HepG2 (cell line): Measurements from ENCODE around the gene CACNA1G. TPM values are rescaled to one million over a fixed set of nuclear protein-coding genes. Genes with fewer than 3 reads are reported as not detected.

Source experiments
- CSRNP2 ChIP-seq: sonication (generic); formaldehyde crosslinking; conservative IDR thresholded peaks from 2 replicates; pipeline ENCODE4 v1.8.0; 2022; ENCODE audit warnings: low read depth, missing genetic modification reagents
- MATR3 ChIP-seq: sonication (generic); formaldehyde crosslinking; IDR thresholded peaks from 2 replicates; pipeline ENCODE4 v1.4.0; 2020; ENCODE audit warnings: missing genetic modification reagents
- NFATC3 ChIP-seq: sonication (generic); formaldehyde crosslinking; IDR thresholded peaks from 2 replicates; pipeline ENCODE4 v1.5.1; 2020; ENCODE audit warnings: mild to moderate bottlenecking, missing genetic modification reagents
- YEATS2 ChIP-seq: sonication (generic); formaldehyde crosslinking; IDR thresholded peaks from 2 replicates; pipeline ENCODE4 v1.4.0; 2020; ENCODE audit warnings: missing genetic modification reagents, borderline replicate concordance
- ZBTB37 ChIP-seq: sonication (generic); formaldehyde crosslinking; IDR thresholded peaks from 2 replicates; pipeline ENCODE4 v1.4.0; 2020; ENCODE audit warnings: mild to moderate bottlenecking, missing genetic modification reagents
- ZMAT5 ChIP-seq: sonication (generic); formaldehyde crosslinking; IDR thresholded peaks from 2 replicates; pipeline ENCODE4 v1.5.0; 2020; ENCODE audit warnings: mild to moderate bottlenecking, low read depth, missing genetic modification reagents, borderline replicate concordance
- ZNF142 ChIP-seq: sonication (generic); formaldehyde crosslinking; IDR thresholded peaks from 2 replicates; pipeline ENCODE4 v1.4.0; 2020; ENCODE audit warnings: missing genetic modification reagents
- ZNF280B ChIP-seq: sonication (generic); formaldehyde crosslinking; IDR thresholded peaks from 2 replicates; pipeline ENCODE4 v1.5.0; 2020; ENCODE audit warnings: missing genetic modification reagents, mild to moderate bottlenecking, borderline replicate concordance
- ZNF552 ChIP-seq: sonication (generic); formaldehyde crosslinking; IDR thresholded peaks from 2 replicates; pipeline ENCODE4 v1.9.0; 2022; ENCODE audit warnings: missing genetic modification reagents, mild to moderate bottlenecking, borderline replicate concordance
- ZNF792 ChIP-seq: IDR thresholded peaks from 2 replicates; pipeline ENCODE4 v1.6.1; 2016
- ZZZ3 ChIP-seq: sonication (generic); formaldehyde crosslinking; IDR thresholded peaks from 2 replicates; pipeline ENCODE4 v1.4.0; 2020; ENCODE audit warnings: missing genetic modification reagents, mild to moderate bottlenecking, borderline replicate concordance
- polyA plus RNA-seq, 8 experiments: library from polyadenylated mRNA; depleted of rRNA in 3 of 8; stranded (reverse) in 7 of 8; unstranded in 1 of 8; fragments of >200 nt; fragmentation: Illumina TruSeq in 4 of 8; extraction: Trizol in 4 of 8; gene quantifications; 2 replicates each; pipeline versions ENCODE4 v1.2.1 to v1.2.3, GENCODE V29; 2011 to 2016; ENCODE audit warnings: low read depth in 4 of 8, missing spikeins in 1 of 8, mixed read lengths in 1 of 8; ENCODE audit not compliant: insufficient read depth in 1 of 8
- total RNA-seq, 5 experiments: library from RNA; depleted of rRNA; stranded (reverse); fragments of >200 nt; fragmentation: Illumina TruSeq; extraction: Trizol; gene quantifications; 2 replicates each; pipeline ENCODE4 v1.2.3, GENCODE V29; 2016; ENCODE audit warnings: low read depth in 1 of 5

The CACNA1G gene
- total and polyA plus RNA-seq, 2 of the 13 experiments (the other 11 are each of a cell fraction or from before 2014, with no cell fraction given) = 0.02 TPM; not detected in 1

- no peak for TF ChIP-seq ZNF280B
- no peak for TF ChIP-seq ZNF792 (CRISPR knock-in tag)
- TF ChIP-seq YEATS2 (CRISPR knock-in tag) = no peak
- no peak for TF ChIP-seq ZBTB37 (CRISPR knock-in tag)
- TF ChIP-seq ZZZ3 (CRISPR knock-in tag) = no peak
- no peak for TF ChIP-seq ZNF142 (CRISPR knock-in tag)
- TF ChIP-seq CSRNP2 (CRISPR knock-in tag) = no peak
- no peak for TF ChIP-seq NFATC3 (CRISPR knock-in tag)
- no peak for TF ChIP-seq ZNF552 (CRISPR knock-in tag)
- no peak for TF ChIP-seq MATR3 (CRISPR knock-in tag)
- TF ChIP-seq ZMAT5 (CRISPR knock-in tag) = no peak
These were observed 13.8 kb upstream of the CACNA1G start (continued) for GRCh38 chr17:50546701-50547034.
